Measurements from ENCODE around the gene ALDH1A2. TPM values are rescaled to one million over a fixed set of nuclear protein-coding genes. Genes with fewer than 3 reads are reported as not detected.
"Not testable (repeated sequence)": the region's sequence is repeated elsewhere in the genome, so short reads cannot be mapped to it uniquely, and the experiment has no call there.

The ALDH1A2 gene
- total RNA-seq (under 1 TPM; 0.15 to 0.83 TPM), polyA plus RNA-seq (not detected)

DNA sequence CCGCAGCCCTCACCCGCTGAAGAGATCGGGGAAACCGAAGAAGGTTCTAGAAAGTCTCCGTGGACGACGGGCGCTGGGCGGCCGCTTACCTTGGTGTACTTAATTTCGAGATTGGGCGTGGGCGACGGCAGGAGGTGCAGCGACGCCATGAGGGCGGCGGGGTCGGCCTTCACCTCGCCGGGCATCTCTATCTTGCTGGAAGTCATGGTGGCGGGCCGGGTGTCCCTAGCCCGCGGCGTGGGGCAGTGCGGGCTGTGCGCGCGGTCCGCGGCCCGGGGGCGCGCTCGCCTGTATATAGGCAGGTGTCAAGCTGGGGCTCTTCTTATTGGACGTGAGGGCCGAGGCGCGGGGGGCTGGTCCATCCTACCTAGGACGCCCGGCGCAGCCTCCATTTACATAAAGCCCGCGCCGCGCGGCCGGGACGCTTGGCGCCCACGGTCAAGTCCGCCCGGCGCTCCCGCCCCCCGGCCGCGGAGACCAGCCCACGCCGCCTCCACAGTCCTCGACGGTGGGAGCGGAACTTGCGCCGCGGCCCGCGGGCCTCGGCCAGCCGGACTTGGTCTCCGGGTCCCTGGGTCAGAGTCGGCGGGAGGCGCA lies at the start of gene ALDH1A2:
TSS of gene ALDH1A2 (minus strand) at position 267 of the 597 bp plus-strand sequence. CDS start at position 206, 61 bp downstream.
- Histone ChIP-seq H3K4me1 (ENCODE audit: insufficient read depth, low read length) (peaks cover 8% of the 10 kb centered on the region), H3K27ac (ENCODE audit: low read depth, low read length) (no peak within 1 kb of the TSS), H3K9me3 (ENCODE audit: control insufficient read depth in 1 of 2, low read length in 2 of 2) (no peaks in the 10 kb centered on the region), H3K4me3 (ENCODE audit: low read length in 2 of 2) (peak within 1 kb of the TSS in 1 of 2 donors; percentile 24), H3K36me3 (ENCODE audit: insufficient read depth, low read length) (no peaks in the 10 kb centered on the region), H3K27me3 (ENCODE audit: insufficient read depth, low read length) (peaks cover 17% of the 10 kb centered on the region)
- peaks cover 38 to 49% of the 10 kb centered on the region in 2 donors for H3K27me3 Mint-ChIP-seq
- H3K4me1 Mint-ChIP-seq, result peaks cover 2 to 8% (median 6%) of the 10 kb centered on the region in 4 donors
- peaks cover 0 to 14% (median 7%) of the 10 kb centered on the region in 8 donors for H3K9me3 Mint-ChIP-seq
- H3K27ac Mint-ChIP-seq, result peak within 1 kb of the TSS in 1 of 7 donors; percentile 60
- intact Hi-C loops (cut with micrococcal nuclease), result no loop called here
- ChIA-PET CTCF (ENCODE audit: partially characterized antibody) (interaction anchor here (1.2 to 2.4 kb wide), 4 partner anchors 8 to 201 kb away, joined by 3 to 8 read pairs (median 7); no protein-coding TSS in a partner anchor), POLR2A (ENCODE audit: partially characterized antibody) (no interaction called here)
- no peak for DNase-seq
- H3K4me3 Mint-ChIP-seq, result peak within 1 kb of the TSS; percentile 69 to 83 (median 76)
- H3K36me3 Mint-ChIP-seq, result no peaks in the 10 kb centered on the region

DNA sequence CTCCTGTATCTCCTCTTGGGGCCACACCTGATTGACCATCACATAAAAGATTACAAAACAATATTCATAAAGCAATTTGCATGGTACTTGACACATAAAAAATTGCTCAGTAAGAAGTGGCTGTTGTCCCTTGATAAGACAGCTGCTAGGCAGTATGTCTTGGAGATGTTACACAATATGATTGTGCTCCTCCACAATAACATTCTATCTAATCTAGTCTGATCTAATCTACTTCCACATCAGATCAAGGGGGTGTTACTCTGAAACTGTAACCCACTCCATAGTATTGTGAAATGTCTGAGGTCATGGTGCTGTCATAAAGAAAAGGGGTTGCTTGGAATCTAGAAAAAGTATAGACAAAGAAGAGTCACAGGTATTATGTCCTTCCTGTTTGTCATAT lies 49.3 kb upstream of the ALDH1A2 start:
- DNase-seq, result no peak
- Histone ChIP-seq H3K9me3 (ENCODE audit: control insufficient read depth in 1 of 2, low read length in 2 of 2) (no peaks in the 10 kb centered on the region), H3K27me3 (ENCODE audit: insufficient read depth, low read length) (no peaks in the 10 kb centered on the region), H3K4me1 (ENCODE audit: insufficient read depth, low read length) (no peaks in the 10 kb centered on the region), H3K36me3 (ENCODE audit: insufficient read depth, low read length) (no peaks in the 10 kb centered on the region), H3K27ac (ENCODE audit: low read depth, low read length) (no peak overlapping the region), H3K4me3 (ENCODE audit: low read length in 2 of 2) (no peak overlapping the region)
- Mint-ChIP-seq H3K27me3 (peaks cover 6 to 9% of the 10 kb centered on the region in 2 donors), H3K4me3 (no peak overlapping the region), H3K9me3 (no peaks in the 10 kb centered on the region), H3K27ac (no peak overlapping the region), H3K4me1 (no peaks in the 10 kb centered on the region), H3K36me3 (no peaks in the 10 kb centered on the region)
- CTCF ChIA-PET (ENCODE audit: partially characterized antibody), result no interaction called here
- POLR2A ChIA-PET (ENCODE audit: partially characterized antibody), result no interaction called here
- intact Hi-C loops (cut with micrococcal nuclease), result no loop called here

DNA sequence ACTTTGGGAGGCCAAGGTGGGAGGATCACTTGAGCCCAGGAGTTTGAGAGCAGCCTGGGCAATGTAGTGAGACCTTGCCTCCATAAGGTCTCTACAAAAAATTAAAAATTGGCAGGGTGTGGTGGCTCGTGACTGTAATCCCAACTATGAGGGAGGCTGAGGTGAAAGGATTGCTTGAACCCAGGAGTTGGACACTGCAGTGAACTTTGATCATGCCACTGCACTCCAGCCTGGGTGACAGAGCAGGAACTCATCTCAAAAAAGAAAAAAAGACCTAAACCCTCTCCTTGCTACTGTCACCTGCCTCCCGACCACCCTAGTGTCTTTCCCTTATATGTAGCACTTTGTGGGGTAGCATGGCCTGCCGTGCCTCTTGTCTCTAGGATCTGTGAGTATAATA lies 48.9 kb upstream of the ALDH1A2 start:
- no peaks in the 10 kb centered on the region for H3K36me3 Mint-ChIP-seq
- H3K4me1 Mint-ChIP-seq, result no peaks in the 10 kb centered on the region
- ChIA-PET CTCF (ENCODE audit: partially characterized antibody) (no interaction called here), POLR2A (ENCODE audit: partially characterized antibody) (no interaction called here)
- no peak for DNase-seq
- no peaks in the 10 kb centered on the region for H3K4me1 ChIP-seq (ENCODE audit: insufficient read depth, low read length)
- H3K4me3 Mint-ChIP-seq, result no peak overlapping the region
- no peak overlapping the region for H3K27ac ChIP-seq (ENCODE audit: low read depth, low read length)
- intact Hi-C loops (cut with micrococcal nuclease), result no loop called here
- no peak overlapping the region for H3K4me3 ChIP-seq (ENCODE audit: low read length in 2 of 2)
- H3K27me3 Mint-ChIP-seq, result peaks cover 6 to 9% of the 10 kb centered on the region in 2 donors
- H3K9me3 Mint-ChIP-seq, result no peaks in the 10 kb centered on the region
- H3K27me3 ChIP-seq (ENCODE audit: insufficient read depth, low read length), result no peaks in the 10 kb centered on the region
- no peaks in the 10 kb centered on the region for H3K36me3 ChIP-seq (ENCODE audit: insufficient read depth, low read length)
- H3K9me3 ChIP-seq (ENCODE audit: control insufficient read depth in 1 of 2, low read length in 2 of 2), result no peaks in the 10 kb centered on the region
- H3K27ac Mint-ChIP-seq, result no peak overlapping the region

DNA sequence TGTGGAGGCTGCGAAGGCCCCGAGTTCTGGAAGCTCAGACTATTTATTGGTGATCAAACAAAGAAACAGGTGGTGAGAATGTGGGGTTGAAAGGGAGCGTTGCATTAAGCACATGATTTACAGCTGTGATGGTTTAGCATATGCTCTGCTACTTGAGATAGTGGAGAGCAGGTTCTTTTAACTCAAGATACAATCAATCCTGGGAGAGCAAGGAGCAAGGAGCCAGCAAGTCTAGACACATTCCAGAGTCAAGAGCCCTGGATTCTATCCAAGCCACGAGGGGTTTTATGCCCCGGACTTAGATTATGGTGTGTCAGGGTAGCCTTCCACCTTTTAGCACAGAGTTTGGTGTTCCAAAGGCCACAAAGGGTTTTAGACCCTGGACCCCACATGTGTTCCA lies 47.8 kb upstream of the ALDH1A2 start:
- H3K36me3 Mint-ChIP-seq; POLR2A ChIA-PET (ENCODE audit: partially characterized antibody); H3K36me3 ChIP-seq (ENCODE audit: insufficient read depth, low read length); H3K4me1 Mint-ChIP-seq; DNase-seq; intact Hi-C loops (cut with micrococcal nuclease); H3K27me3 Mint-ChIP-seq; H3K9me3 ChIP-seq (ENCODE audit: control insufficient read depth in 1 of 2, low read length in 2 of 2); H3K4me3 Mint-ChIP-seq; H3K9me3 Mint-ChIP-seq; H3K27ac Mint-ChIP-seq; H3K27me3 ChIP-seq (ENCODE audit: insufficient read depth, low read length); H3K4me3 ChIP-seq (ENCODE audit: low read length in 2 of 2); H3K4me1 ChIP-seq (ENCODE audit: insufficient read depth, low read length); CTCF ChIA-PET (ENCODE audit: partially characterized antibody); H3K27ac ChIP-seq (ENCODE audit: low read depth, low read length): not testable (repeated sequence)

DNA sequence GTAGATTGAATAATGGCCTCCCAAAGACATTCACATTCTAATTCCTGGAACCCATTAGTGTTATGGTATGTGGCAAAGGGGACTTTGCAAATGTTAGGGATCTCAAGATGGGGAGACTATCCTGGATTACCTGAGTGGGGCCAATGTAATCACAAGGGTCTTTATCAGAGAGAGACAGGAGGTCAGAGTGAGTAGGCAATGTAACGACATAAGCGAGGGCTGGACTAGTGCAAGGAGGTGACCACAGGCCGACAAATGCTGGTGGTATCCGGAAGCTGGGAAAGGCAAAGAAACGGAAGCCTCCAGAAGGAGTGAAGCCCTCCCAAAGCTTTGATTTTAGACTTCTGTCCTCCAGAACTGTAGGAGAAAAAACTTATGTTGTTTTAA lies 46.2 kb upstream of the ALDH1A2 start:
- no peak overlapping the region for H3K4me3 Mint-ChIP-seq
- H3K9me3 ChIP-seq (ENCODE audit: control insufficient read depth in 1 of 2, low read length in 2 of 2), result no peaks in the 10 kb centered on the region
- ChIA-PET CTCF (ENCODE audit: partially characterized antibody) (no interaction called here), POLR2A (ENCODE audit: partially characterized antibody) (no interaction called here)
- H3K36me3 ChIP-seq (ENCODE audit: insufficient read depth, low read length), result no peaks in the 10 kb centered on the region
- H3K27ac Mint-ChIP-seq, result no peak overlapping the region
- no peaks in the 10 kb centered on the region for H3K36me3 Mint-ChIP-seq
- no peaks in the 10 kb centered on the region for H3K9me3 Mint-ChIP-seq
- H3K27ac ChIP-seq (ENCODE audit: low read depth, low read length), result no peak overlapping the region
- no peaks in the 10 kb centered on the region for H3K4me1 Mint-ChIP-seq
- no peaks in the 10 kb centered on the region for H3K27me3 ChIP-seq (ENCODE audit: insufficient read depth, low read length)
- H3K4me1 ChIP-seq (ENCODE audit: insufficient read depth, low read length), result no peaks in the 10 kb centered on the region
- DNase-seq, result no peak
- peaks cover 9 to 12% of the 10 kb centered on the region in 2 donors for H3K27me3 Mint-ChIP-seq
- H3K4me3 ChIP-seq (ENCODE audit: low read length in 2 of 2), result no peak overlapping the region
- intact Hi-C loops (cut with micrococcal nuclease), result no loop called here

DNA sequence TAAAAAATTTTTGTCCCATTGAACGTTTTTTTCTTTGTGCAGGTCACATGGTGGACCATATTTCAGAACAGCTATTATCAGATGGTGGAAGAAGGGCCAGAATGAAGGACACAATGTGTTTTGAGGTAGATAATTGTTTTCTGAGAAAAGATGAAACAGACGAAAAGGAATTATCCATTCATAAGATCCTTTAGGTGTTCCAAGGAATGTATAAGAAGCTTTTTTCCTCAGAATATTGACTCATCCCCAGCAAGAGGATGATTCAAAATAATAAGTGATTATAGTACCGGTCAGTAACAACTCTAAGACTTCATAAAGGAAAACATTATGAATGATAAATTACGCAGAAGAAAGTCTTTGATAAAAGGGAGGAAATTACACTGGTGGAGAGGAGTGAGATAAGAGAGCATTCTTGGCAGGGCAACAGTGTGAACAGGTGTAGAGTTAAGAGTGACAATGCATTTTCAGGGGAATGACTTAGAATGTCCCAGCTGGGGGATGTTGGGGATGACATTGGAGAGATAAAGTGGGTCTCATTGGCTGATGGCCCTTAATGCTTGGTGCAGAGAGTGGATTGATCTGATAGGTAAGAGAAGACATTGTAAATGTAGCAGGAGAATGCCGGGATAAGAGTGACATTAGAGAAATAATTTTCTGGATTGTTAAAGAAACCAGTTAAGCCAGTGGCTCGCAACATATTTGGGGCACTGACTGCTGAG lies 45.6 kb upstream of the ALDH1A2 start:
- no peaks in the 10 kb centered on the region for H3K9me3 Mint-ChIP-seq
- Histone ChIP-seq H3K9me3 (ENCODE audit: control insufficient read depth in 1 of 2, low read length in 2 of 2) (no peaks in the 10 kb centered on the region), H3K27me3 (ENCODE audit: insufficient read depth, low read length) (no peaks in the 10 kb centered on the region), H3K27ac (ENCODE audit: low read depth, low read length) (no peak overlapping the region), H3K4me3 (ENCODE audit: low read length in 2 of 2) (no peak overlapping the region), H3K4me1 (ENCODE audit: insufficient read depth, low read length) (no peaks in the 10 kb centered on the region), H3K36me3 (ENCODE audit: insufficient read depth, low read length) (no peaks in the 10 kb centered on the region)
- CTCF ChIA-PET (ENCODE audit: partially characterized antibody), result no interaction called here
- H3K4me3 Mint-ChIP-seq, result no peak overlapping the region
- H3K36me3 Mint-ChIP-seq, result no peaks in the 10 kb centered on the region
- intact Hi-C loops (cut with micrococcal nuclease), result no loop called here
- peaks cover 12 to 15% of the 10 kb centered on the region in 2 donors for H3K27me3 Mint-ChIP-seq
- no peak for DNase-seq
- no peak overlapping the region for H3K27ac Mint-ChIP-seq
- POLR2A ChIA-PET (ENCODE audit: partially characterized antibody), result no interaction called here
- H3K4me1 Mint-ChIP-seq, result no peaks in the 10 kb centered on the region

DNA sequence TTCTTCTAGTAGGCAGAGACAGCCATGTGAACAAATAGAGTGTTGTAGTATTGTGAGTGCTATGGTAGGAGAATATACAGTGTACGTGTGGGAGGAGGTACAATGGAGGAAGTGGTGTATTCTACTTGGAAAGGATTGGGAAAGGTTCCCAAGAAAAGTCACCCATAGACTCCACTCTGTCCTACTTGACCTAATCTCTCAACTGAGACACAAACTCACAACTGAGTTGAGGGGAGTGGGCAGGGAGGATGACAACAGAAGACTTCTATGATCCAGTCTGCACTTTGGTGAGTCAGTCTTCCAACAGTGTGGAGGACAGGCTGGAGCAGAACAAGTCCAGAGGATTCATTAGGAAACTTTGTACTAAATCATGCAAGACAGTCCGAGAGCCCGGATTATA lies 43.9 kb upstream of the ALDH1A2 start:
- no peak overlapping the region for H3K27ac Mint-ChIP-seq
- intact Hi-C loops (cut with micrococcal nuclease), result no loop called here

More for the DNA sequence above, 43.9 kb upstream of the ALDH1A2 start:
- Histone ChIP-seq H3K27ac (ENCODE audit: low read depth, low read length) (no peak overlapping the region), H3K4me1 (ENCODE audit: insufficient read depth, low read length) (no peaks in the 10 kb centered on the region), H3K4me3 (ENCODE audit: low read length in 2 of 2) (no peak overlapping the region), H3K27me3 (ENCODE audit: insufficient read depth, low read length) (no peaks in the 10 kb centered on the region), H3K9me3 (ENCODE audit: control insufficient read depth in 1 of 2, low read length in 2 of 2) (no peaks in the 10 kb centered on the region), H3K36me3 (ENCODE audit: insufficient read depth, low read length) (no peaks in the 10 kb centered on the region)
- POLR2A ChIA-PET (ENCODE audit: partially characterized antibody), result no interaction called here
- Mint-ChIP-seq H3K9me3 (no peaks in the 10 kb centered on the region), H3K4me3 (no peak overlapping the region), H3K36me3 (no peaks in the 10 kb centered on the region), H3K4me1 (no peaks in the 10 kb centered on the region), H3K27me3 (peaks cover 12 to 13% of the 10 kb centered on the region in 2 donors)
- DNase-seq, result no peak
- CTCF ChIA-PET (ENCODE audit: partially characterized antibody), result no interaction called here

All from CD4-positive, alpha-beta memory T cell (primary cell).